HepG2 (cell line): ENCODE measurements around the gene NCMAP. TPM values are rescaled to one million over a fixed set of nuclear protein-coding genes. Genes with fewer than 3 reads are reported as not detected.

Source experiments
- ETV5 ChIP-seq: IDR thresholded peaks from 2 replicates; pipeline ENCODE4 v1.6.1; 2018; ENCODE audit warnings: missing biosample characterization, missing genetic modification reagents, inconsistent platforms, borderline replicate concordance
- HOXA5 ChIP-seq: sonication (generic); formaldehyde crosslinking; IDR thresholded peaks from 2 replicates; pipeline ENCODE4 v1.4.0; 2020; ENCODE audit warnings: missing genetic modification reagents
- KIAA2018 ChIP-seq: sonication (generic); formaldehyde crosslinking; IDR thresholded peaks from 2 replicates; pipeline ENCODE4 v1.5.0; 2020; ENCODE audit warnings: mild to moderate bottlenecking, missing genetic modification reagents, borderline replicate concordance
- PRDM15 ChIP-seq: sonication (generic); formaldehyde crosslinking; IDR thresholded peaks from 2 replicates; pipeline ENCODE4 v1.4.0; 2020; ENCODE audit warnings: missing genetic modification reagents
- TAF1 ChIP-seq: sonication (generic); formaldehyde crosslinking; IDR thresholded peaks from 2 replicates; pipeline ENCODE4 v1.4.0; 2020; ENCODE audit warnings: missing genetic modification reagents
- ZGPAT ChIP-seq: IDR thresholded peaks from 2 replicates; pipeline ENCODE4 v1.6.1; 2016; ENCODE audit warnings: mild to moderate bottlenecking
- ZNF160 ChIP-seq: sonication (generic); formaldehyde crosslinking; IDR thresholded peaks from 2 replicates; pipeline ENCODE4 v1.8.0; 2022; ENCODE audit warnings: mild to moderate bottlenecking, inconsistent platforms, missing genetic modification reagents
- ZNF574 ChIP-seq: sonication (generic); formaldehyde crosslinking; IDR thresholded peaks from 2 replicates; pipeline ENCODE4 v1.4.0; 2020; ENCODE audit warnings: missing genetic modification reagents
- ZNF605 ChIP-seq: sonication (generic); formaldehyde crosslinking; IDR thresholded peaks from 2 replicates; pipeline ENCODE4 v1.8.0; 2022; ENCODE audit warnings: mild to moderate bottlenecking, missing genetic modification reagents
- ZNF792 ChIP-seq: IDR thresholded peaks from 2 replicates; pipeline ENCODE4 v1.6.1; 2016
- polyA plus RNA-seq, 8 experiments: library from polyadenylated mRNA; depleted of rRNA in 3 of 8; stranded (reverse) in 7 of 8; unstranded in 1 of 8; fragments of >200 nt; fragmentation: Illumina TruSeq in 4 of 8; extraction: Trizol in 4 of 8; gene quantifications; 2 replicates each; pipeline versions ENCODE4 v1.2.1 to v1.2.3, GENCODE V29; 2011 to 2016; ENCODE audit warnings: low read depth in 4 of 8, missing spikeins in 1 of 8, mixed read lengths in 1 of 8; ENCODE audit not compliant: insufficient read depth in 1 of 8
- total RNA-seq, 5 experiments: library from RNA; depleted of rRNA; stranded (reverse); fragments of >200 nt; fragmentation: Illumina TruSeq; extraction: Trizol; gene quantifications; 2 replicates each; pipeline ENCODE4 v1.2.3, GENCODE V29; 2016; ENCODE audit warnings: low read depth in 1 of 5

The NCMAP gene
- total and polyA plus RNA-seq, 2 of the 13 experiments (the other 11 are each of a cell fraction or from before 2014, with no cell fraction given): 2.7 to 20.0 TPM

- TF ChIP-seq ZNF574 (CRISPR knock-in tag) (peak; percentile 60; the same call in 1 of the 2 replicates), KIAA2018 (CRISPR knock-in tag) (no peak), HOXA5 (no peak), ETV5 (CRISPR knock-in tag) (peak; percentile 85; the same call in 1 of the 2 replicates), ZNF605 (CRISPR knock-in tag) (peak; percentile 96), ZNF160 (0 out of 2 replicates have a peak, but pooled peaks have one; percentile 68), PRDM15 (CRISPR knock-in tag) (no peak), ZGPAT (CRISPR knock-in tag) (peak; percentile 90), TAF1 (CRISPR knock-in tag) (no peak), ZNF792 (0 out of 2 replicates have a peak, but pooled peaks have one; percentile 61)
These were observed 12.0 kb downstream of the NCMAP start (continued) for GRCh38 chr1:24567792-24568388.
